Right lobe of liver (tissue), 6 donors: ENCODE measurements around the gene HDGFL2. TPM values are rescaled to one million over a fixed set of nuclear protein-coding genes. Genes with fewer than 3 reads are reported as not detected.

Source experiments
- ATAC-seq, 4 donors: fragments of 200-7000 bp; cut with Tn5 transposase; one replicate each; pipeline ENCODE4 v1.9.1; 2020; ENCODE audit warnings: mild to moderate bottlenecking in 4 of 4, moderate library complexity in 4 of 4
- DNase-seq, 3 donors: peaks; one replicate each; pipeline ENCODE4 v3.0.0-alpha.2; 2020
- H3K27ac ChIP-seq, 3 donors: fragments of 200-600 bp; one replicate each; pipeline ENCODE4 v1.8.0; 2022
- H3K27me3 ChIP-seq, 2 donors: fragments of 200-600 bp; one replicate each; pipeline ENCODE4 v1.8.0; 2022
- H3K36me3 ChIP-seq, 4 donors: fragments of 200-600 bp; sonication (generic) in 1 of 4; one replicate each; pipeline versions ENCODE4 v1.5.1 to v1.8.0; 2017 to 2022; ENCODE audit warnings: control low read depth in 1 of 4
- H3K4me1 ChIP-seq, 4 donors: fragments of 200-600 bp; sonication (generic) in 1 of 4; one replicate each; pipeline versions ENCODE4 v1.5.1 to v1.8.0; 2017 to 2022; ENCODE audit warnings: control low read depth in 1 of 4
- H3K4me3 ChIP-seq, 3 donors: fragments of 200-600 bp; one replicate each; pipeline ENCODE4 v1.8.0; 2022
- H3K9me3 ChIP-seq, 4 donors: fragments of 200-600 bp; sonication (generic) in 1 of 4; one replicate each; pipeline versions ENCODE4 v1.5.1 to v1.8.0; 2017 to 2022; ENCODE audit warnings: control low read depth in 1 of 4
- CTCF ChIP-seq, 4 donors: fragments of 200-600 bp in 3 of 4; fragments of 450-650 bp in 1 of 4; IDR thresholded peaks; one replicate each; pipeline versions ENCODE4 v1.5.1 to v1.8.0; 2016 to 2022; ENCODE audit warnings: antibody characterized with exemption in 4 of 4, mild to moderate bottlenecking in 2 of 4
- POLR2A ChIP-seq: fragments of 450-650 bp; IDR thresholded peaks from one replicate; pipeline ENCODE4 v1.6.1; 2017; ENCODE audit warnings: antibody characterized with exemption, mild to moderate bottlenecking
- WGBS: methylation state at CpG from one replicate; pipeline ENCODE4 v1.1.6; 2018; ENCODE audit warnings: low coverage, low lambda C conversion rate; ENCODE audit not compliant: insufficient coverage; ENCODE audit errors: missing lambda C conversion rate; 5-methylcytosine and 5-hydroxymethylcytosine counted together
- intact Hi-C, 2 donors: fragments of 100-400 bp; cut with DNase I; formaldehyde crosslinking; loops; one replicate each; pipeline versions ENCODE4 v1.11.2 to v1.14.1; 2022
- total RNA-seq, 6 experiments: library from RNA; depleted of rRNA in 2 of 6; stranded (reverse); fragments of >200 nt in 2 of 6; fragmentation: NEBNext Ultra II Directional in 3 of 6; extraction: Animal tissue kit (Norgen Biotek cat#: 25700) in 3 of 6; gene quantifications; one replicate each; pipeline versions ENCODE4 v1.1.0 to v1.2.4, GENCODE V29; 2016 to 2023
- donor health status: DM: no; HTN: yes; CAD: no.
- donor health status: DM: no; HTN: no; CAD: no.
- donor health status: DM: no; HTN: no; CAD: no.
- donor health status: DM: no; HTN: yes; CAD: no.
- donor health status: DM: no; HTN: yes; CAD: no.

Gene HDGFL2
- total RNA-seq, 6 experiments from 2014 or later: 8.4 to 16.3 (median 14.0) TPM

GRCh38 chr19:4500841-4501591, 28.9 kb downstream of the HDGFL2 start:
- no peak for DNase-seq

GRCh38 chr19:4501691-4502090, 29.6 kb downstream of the HDGFL2 start:
- intact Hi-C loops: no loop called here
- H3K27ac ChIP-seq: no peak overlapping the region
- TF ChIP-seq POLR2A: no peak
- no peak for TF ChIP-seq CTCF (IDR thresholded peaks at IDR 0.05)
- no peak for ATAC-seq
- no peaks in the 10 kb centered on the region for H3K27me3 ChIP-seq
- no peaks in the 10 kb centered on the region for H3K9me3 ChIP-seq
- 83% methylated on average over 2 of the region's 25 CpGs for WGBS
- DNase-seq: no peak
- no peak overlapping the region for H3K4me3 ChIP-seq
- no peaks in the 10 kb centered on the region for H3K4me1 ChIP-seq
- H3K36me3 ChIP-seq: peaks cover 0 to 57% (median 8%) of the 10 kb centered on the region in 4 donors

More at GRCh38 chr19:4500841-4501591, 28.9 kb downstream of the HDGFL2 start:
- no peak overlapping the region for H3K27ac ChIP-seq
- TF ChIP-seq POLR2A (no peak), CTCF (IDR thresholded peaks at IDR 0.05) (no peak)
- intact Hi-C loops: no loop called here
- no peak overlapping the region for H3K4me3 ChIP-seq
- H3K9me3 ChIP-seq: no peaks in the 10 kb centered on the region
- ATAC-seq: peak in 1 of 4 donors; percentile 3
- no peaks in the 10 kb centered on the region for H3K4me1 ChIP-seq
- 83% methylated on average over 6 of the region's 29 CpGs for WGBS
- H3K36me3 ChIP-seq: peaks cover 0 to 52% (median 7%) of the 10 kb centered on the region in 4 donors
- no peaks in the 10 kb centered on the region for H3K27me3 ChIP-seq

GRCh38 chr19:4502282-4503131, 30.4 kb downstream of the HDGFL2 start:
- peaks cover 0 to 65% (median 12%) of the 10 kb centered on the region in 4 donors for H3K36me3 ChIP-seq
- no peak for ATAC-seq

More at GRCh38 chr19:4502282-4503131, 30.4 kb downstream of the HDGFL2 start:
- intact Hi-C loops: no loop called here
- Histone ChIP-seq H3K4me1 (no peaks in the 10 kb centered on the region), H3K9me3 (no peaks in the 10 kb centered on the region), H3K27me3 (no peaks in the 10 kb centered on the region), H3K4me3 (no peak overlapping the region), H3K27ac (no peak overlapping the region)
- TF ChIP-seq POLR2A (no peak), CTCF (IDR thresholded peaks at IDR 0.05) (no peak)
- DNase-seq: no peak
- 60% methylated on average over 5 of the region's 37 CpGs for WGBS
